Islet of Langerhans (tissue), 1 donor: ENCODE data around the gene CHMP2A.
"Not testable (repeated sequence)": the region's sequence is repeated elsewhere in the genome, so short reads cannot be mapped to it uniquely, and the experiment has no call there.

ENCODE experiments used
- FAIRE-seq: peaks from one replicate; lab custom pipeline; 2011; peaks lifted over from hg19 to GRCh38; lab: Jason Lieb, UNC

Gene CHMP2A

GRCh38 chr19:58555369-58555885 is 522 bp upstream of the CHMP2A start:
- FAIRE-seq, result no peak

- no peak for FAIRE-seq
Measured at GRCh38 chr19:58553799-58554493, 959 bp downstream of the CHMP2A start.

- FAIRE-seq, result no peak
Measured at GRCh38 chr19:58552655-58553054, 2.2 kb downstream of the CHMP2A start.

GRCh38 chr19:58551577-58552471 is 3.1 kb downstream of the CHMP2A start:
- FAIRE-seq, result no peak

GRCh38 chr19:58551123-58551497 is 3.8 kb downstream of the CHMP2A start:
- no peak for FAIRE-seq

- no peak for FAIRE-seq
Measured at GRCh38 chr19:58550362-58551122, 4.4 kb downstream of the CHMP2A start.

- FAIRE-seq, result no peak
Measured at GRCh38 chr19:58549664-58550361, 5.1 kb downstream of the CHMP2A start.

GRCh38 chr19:58548859-58549663 is 5.8 kb downstream of the CHMP2A start:
- no peak for FAIRE-seq

GRCh38 chr19:58547323-58548312 is 7.3 kb downstream of the CHMP2A start:
- FAIRE-seq, result no peak

GRCh38 chr19:58546019-58546530 is 8.8 kb downstream of the CHMP2A start:
- FAIRE-seq, result no peak

- no peak for FAIRE-seq
Measured at GRCh38 chr19:58545286-58546018, 9.5 kb downstream of the CHMP2A start.

GRCh38 chr19:58544591-58545285 is 10.2 kb downstream of the CHMP2A start:
- no peak for FAIRE-seq

GRCh38 chr19:58543826-58544590 is 10.9 kb downstream of the CHMP2A start, which contains the start of gene TRIM28:
TSS of gene TRIM28 (plus strand) at chr19:58544064. CDS start at chr19:58544758, 694 bp downstream.
- FAIRE-seq, result no peak

GRCh38 chr19:58542641-58543372 is 12.1 kb downstream of the CHMP2A start:
- FAIRE-seq, result not testable (repeated sequence)

- not testable (repeated sequence) for FAIRE-seq
Measured at GRCh38 chr19:58539169-58539559, 15.7 kb downstream of the CHMP2A start.
